ENCODE measurements around the gene B3GAT1. TPM values are rescaled to one million over a fixed set of nuclear protein-coding genes. Genes with fewer than 3 reads are reported as not detected.
"Not testable (repeated sequence)": the region's sequence is repeated elsewhere in the genome, so short reads cannot be mapped to it uniquely, and the experiment has no call there.

The B3GAT1 gene
- total RNA-seq (2014; rRNA removed; shearing (Covaris generic)) = 0.23 TPM in 1 of 2 replicates, not detected in the other

DNA sequence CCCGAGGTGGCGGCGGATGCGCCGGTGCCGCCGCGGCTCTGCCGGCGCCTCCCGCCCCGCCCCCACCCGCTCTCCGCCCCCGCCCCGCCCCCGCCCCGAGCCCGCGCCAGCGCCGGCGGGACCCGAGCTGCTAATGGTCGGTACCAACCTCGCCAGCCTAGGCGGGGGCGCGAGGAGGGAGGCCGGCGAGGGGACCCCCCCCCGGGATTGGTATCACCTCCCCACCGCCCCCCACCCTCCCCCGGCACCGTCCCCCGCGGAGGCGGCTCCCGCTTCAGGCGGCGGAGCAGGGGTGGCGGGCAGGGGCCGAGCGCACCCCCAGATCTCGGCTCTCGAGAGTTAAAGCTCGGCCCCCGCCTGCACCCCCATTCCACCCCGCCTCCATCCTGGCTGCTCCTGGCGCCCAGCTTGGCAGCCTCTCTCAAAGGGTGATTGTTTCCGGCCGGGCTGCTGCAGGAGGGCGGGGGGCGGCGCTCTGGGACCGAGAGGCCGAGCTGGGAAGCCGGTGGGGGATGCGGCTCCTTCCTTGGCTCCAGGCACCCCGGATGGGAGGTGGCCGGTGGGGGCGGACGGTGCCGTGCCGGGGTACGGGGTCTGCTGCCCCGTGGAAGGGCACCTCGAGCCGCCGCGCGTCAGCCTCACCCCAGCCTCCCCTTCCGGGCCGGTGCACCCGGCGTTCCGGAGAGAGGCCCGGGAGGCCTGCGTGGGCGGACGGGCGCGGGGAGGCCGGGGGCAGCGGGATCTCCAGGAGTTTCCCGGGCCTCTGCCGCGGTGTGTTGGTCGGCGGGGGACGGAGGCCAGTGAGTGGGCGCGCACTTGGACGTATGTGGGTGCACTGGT, at the start of gene B3GAT1:
Gene B3GAT1, minus strand, starts transcription at position 40 of the 840 bp plus-strand sequence. CDS start 24,583 bp downstream, outside the sequence.
- DNase-seq (ENCODE audit: low spot score) = no peak

DNA sequence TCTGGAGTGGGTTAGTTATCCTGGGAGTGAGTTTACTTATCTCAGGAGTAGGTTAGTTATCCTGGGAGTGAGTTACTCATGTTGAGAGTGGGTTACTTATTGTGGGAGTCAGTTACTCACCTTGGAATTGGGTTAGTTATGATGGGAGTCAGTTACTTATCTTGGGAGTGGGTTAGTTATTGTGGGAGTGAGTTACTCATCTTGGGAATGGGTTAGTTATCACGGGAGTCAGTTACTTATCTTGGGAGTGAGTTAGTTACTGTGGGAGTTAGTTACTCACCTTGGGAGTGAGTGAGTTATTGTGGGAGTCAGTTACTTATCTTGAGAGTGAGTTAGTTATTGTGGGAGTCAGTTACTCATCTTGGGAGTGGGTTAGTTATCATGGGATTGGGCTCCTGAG, 49.6 kb upstream of the B3GAT1 start:
- no peak for DNase-seq (ENCODE audit: low spot score)

DNA sequence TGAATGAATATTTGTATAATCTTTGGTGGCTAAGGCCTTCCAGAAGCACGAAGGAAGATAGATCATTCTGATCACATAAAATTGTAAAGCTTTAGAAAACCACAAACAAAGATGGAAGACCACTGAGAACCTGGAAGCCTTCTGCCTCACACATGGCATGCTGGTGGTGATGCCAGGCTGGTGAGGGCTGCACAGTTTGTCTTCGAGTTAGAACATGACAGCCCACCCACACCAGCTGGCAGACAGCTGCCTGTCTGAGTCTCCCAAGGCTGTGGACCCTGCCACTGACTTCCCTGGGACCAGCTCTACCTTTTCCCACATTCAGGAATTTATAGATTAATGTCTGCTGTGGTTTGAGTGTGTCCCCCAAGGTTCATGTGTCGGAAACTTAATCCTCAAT, 48.8 kb upstream of the B3GAT1 start:
- no peak for DNase-seq (ENCODE audit: low spot score)

- DNase-seq (ENCODE audit: low spot score) = no peak
These were observed 48.1 kb upstream of the B3GAT1 start for GRCh38 chr11:134460062-134460561.

GRCh38 chr11:134459246-134460061, 47.4 kb upstream of the B3GAT1 start:
- DNase-seq (ENCODE audit: low spot score) = no peak

GRCh38 chr11:134457411-134458007, 45.5 kb upstream of the B3GAT1 start:
- DNase-seq (ENCODE audit: low spot score) = not testable (repeated sequence)

- DNase-seq (ENCODE audit: low spot score) = no peak
These were observed 43.5 kb upstream of the B3GAT1 start for GRCh38 chr11:134455516-134455915.

- no peak for DNase-seq (ENCODE audit: low spot score)
These were observed 42.2 kb upstream of the B3GAT1 start for GRCh38 chr11:134454146-134454690.

GRCh38 chr11:134453441-134453840, 41.4 kb upstream of the B3GAT1 start:
- DNase-seq (ENCODE audit: low spot score) = no peak

- no peak for DNase-seq (ENCODE audit: low spot score)
These were observed 40.8 kb upstream of the B3GAT1 start for GRCh38 chr11:134452838-134453155.

- no peak for DNase-seq (ENCODE audit: low spot score)
These were observed 40.2 kb upstream of the B3GAT1 start for GRCh38 chr11:134452026-134452837.

DNA sequence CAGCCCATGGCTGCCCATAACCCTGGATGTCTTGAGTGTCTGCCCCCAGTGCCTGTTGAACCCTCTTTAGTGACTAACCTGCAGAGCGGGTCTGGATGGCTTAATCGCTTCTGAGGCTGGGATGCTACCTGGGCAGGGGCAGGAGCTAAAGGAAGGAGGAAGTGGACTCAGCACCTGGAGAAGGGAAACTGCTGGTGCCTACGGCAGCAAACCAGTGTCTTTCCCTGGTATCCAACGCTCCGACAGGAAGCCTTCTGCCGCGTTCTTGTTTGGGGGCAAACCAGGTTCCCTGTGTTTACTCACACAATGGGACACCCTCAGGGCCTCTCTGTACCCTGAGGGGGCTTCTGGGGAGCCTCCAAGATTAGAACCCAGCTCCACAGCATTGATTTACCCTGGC, 38.1 kb upstream of the B3GAT1 start:
- DNase-seq (ENCODE audit: low spot score) = no peak

- DNase-seq (ENCODE audit: low spot score) = no peak
These were observed 37.7 kb upstream of the B3GAT1 start for GRCh38 chr11:134449713-134450112.

- DNase-seq (ENCODE audit: low spot score) = no peak
These were observed 37.0 kb upstream of the B3GAT1 start for GRCh38 chr11:134449051-134449450.

DNA sequence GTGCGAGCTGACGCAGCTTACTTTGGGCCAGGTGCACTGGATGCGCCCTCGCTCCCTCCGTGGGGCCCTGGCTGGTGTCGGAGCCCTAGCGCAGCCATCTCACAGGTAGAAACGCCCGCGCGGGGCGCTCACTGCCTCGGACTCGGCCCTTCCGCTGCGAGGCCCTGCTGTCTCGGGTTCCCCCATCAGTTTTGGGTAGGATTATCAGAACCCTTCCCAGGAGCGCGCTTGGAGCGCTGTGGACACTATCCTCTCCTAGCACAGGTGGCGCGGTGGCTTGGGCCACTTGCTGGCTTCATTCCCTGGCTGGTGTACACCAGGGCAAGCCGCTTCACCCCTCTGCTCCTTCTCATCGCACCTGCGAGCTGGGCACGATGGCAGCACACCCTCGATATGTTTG, 35.7 kb upstream of the B3GAT1 start:
- DNase-seq (ENCODE audit: low spot score) = no peak

DNA sequence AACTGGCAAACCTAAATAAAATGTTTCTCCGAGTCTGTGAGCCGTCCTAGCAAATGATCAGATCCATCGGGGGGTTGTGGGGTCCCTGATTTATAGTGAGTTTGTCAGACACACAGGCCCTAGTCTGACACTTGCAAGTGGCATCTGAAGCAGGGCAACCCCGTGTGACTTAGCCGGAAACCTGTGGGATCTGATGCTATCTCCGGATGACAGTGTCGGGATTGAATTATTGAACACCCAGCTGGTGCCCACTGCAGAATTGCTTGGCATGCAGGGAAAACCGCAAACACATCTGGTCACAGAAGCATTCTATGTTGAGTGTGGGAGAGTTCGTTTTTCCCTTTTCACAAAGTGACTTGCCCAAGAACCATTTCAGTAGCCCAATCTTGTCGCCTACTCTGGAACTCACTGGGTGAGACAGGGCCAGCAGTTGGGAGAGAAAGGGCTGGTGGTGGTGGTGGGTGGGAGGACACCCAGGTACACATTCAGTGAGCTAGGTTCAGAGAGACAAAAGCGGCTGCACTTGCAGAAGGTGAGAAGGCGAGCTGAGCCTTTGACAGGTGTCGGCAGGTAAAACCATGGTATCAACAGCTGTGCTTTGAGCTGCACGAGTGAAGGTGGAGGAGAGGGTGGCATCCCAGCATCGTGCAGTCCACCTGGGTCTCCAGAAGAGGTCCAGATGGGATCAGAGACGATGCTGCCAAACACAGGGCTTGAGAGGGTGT, 33.7 kb upstream of the B3GAT1 start:
- DNase-seq (ENCODE audit: low spot score) = no peak

GRCh38 chr11:134444160-134445108, 32.4 kb upstream of the B3GAT1 start:
- not testable (repeated sequence) for DNase-seq (ENCODE audit: low spot score)

- DNase-seq (ENCODE audit: low spot score) = no peak
These were observed 31.2 kb upstream of the B3GAT1 start for GRCh38 chr11:134443246-134443645.

GRCh38 chr11:134442246-134442645, 30.2 kb upstream of the B3GAT1 start:
- DNase-seq (ENCODE audit: low spot score) = no peak

Measured in HT-29 (cell line).